ENCODE data around the gene ECD. TPM values are rescaled to one million over a fixed set of nuclear protein-coding genes. Genes with fewer than 3 reads are reported as not detected.
A peak's percentile ranks its signal among the peaks of the same experiment; 100 is the strongest.

Gene ECD
- polyA plus RNA-seq, 1 of the 3 experiments (the other 2 are of a cell fraction), result 21.4 TPM

- Histone ChIP-seq H3K79me2 (ENCODE audit: insufficient read depth) (peaks cover 87% of the 10 kb centered on the region), H3K9me2 (no peaks in the 10 kb centered on the region), H2AFZ (ENCODE audit: low read depth) (no peak overlapping the region), H3K9me3 (no peaks in the 10 kb centered on the region), H3K9ac (peak overlapping the region; percentile 89), H3K4me2 (peak overlapping the region; percentile 78), H3K4me1 (ENCODE audit: control insufficient read depth in 1 of 2, insufficient read depth in 2 of 2, low read depth in 1 of 2, low read length in 1 of 2) (no peaks in the 10 kb centered on the region; a peak in 2 of 4 replicates), H3F3A (replicated peaks; ENCODE audit: insufficient read depth) (peaks cover 16% of the 10 kb centered on the region), H4K20me1 (ENCODE audit: insufficient read depth) (peaks cover 9% of the 10 kb centered on the region), H3K27me3 (ENCODE audit: insufficient read depth) (no peaks in the 10 kb centered on the region), H3K27ac (ENCODE audit: low read depth in 2 of 2, low read length in 1 of 2) (peak overlapping the region in 1 of 2 experiments; percentile 93; a peak in 1 of 4 replicates), H3K36me3 (replicated peaks in 1 of 2; ENCODE audit: control insufficient read depth in 1 of 2, insufficient read depth in 2 of 2, low read length in 1 of 2) (peaks cover 17 to 33% of the 10 kb centered on the region in 2 experiments), H3K4me3 (ENCODE audit: low read depth in 2 of 2, low read length in 1 of 2) (peak overlapping the region; percentile 64 to 83)
- ChIA-PET POLR2A (no interaction called here), CTCF (interaction anchor here (2.3 kb wide), 1 partner anchor 8 kb away, joined by 15 read pairs; no protein-coding TSS in a partner anchor)
- no peak for DNase-seq
- TF ChIP-seq EZH2phosphoT487 (IDR thresholded peaks at IDR 0.05; ENCODE audit: borderline replicate concordance, low read depth) (no peak), NRF1 (IDR thresholded peaks at IDR 0.05; ENCODE audit: low read depth, low read length) (no peak), FOXM1 (IDR thresholded peaks at IDR 0.05; ENCODE audit: low read depth) (no peak), JUND (IDR thresholded peaks at IDR 0.05) (no peak), IRF3 (IDR thresholded peaks at IDR 0.05; ENCODE audit: low read depth, low read length) (no peak), TCF12 (IDR thresholded peaks at IDR 0.05) (no peak), EP300 (IDR thresholded peaks at IDR 0.05; ENCODE audit: borderline replicate concordance in 1 of 2, low read depth in 1 of 2, low read length in 1 of 2) (no peak), GABPA (IDR thresholded peaks at IDR 0.05; ENCODE audit: low read depth) (no peak), TEAD4 (IDR thresholded peaks at IDR 0.05; ENCODE audit: borderline replicate concordance, insufficient read depth) (no peak), RCOR1 (IDR thresholded peaks at IDR 0.05; ENCODE audit: low read length) (no peak)
- TF ChIP-seq, protein P1, sequence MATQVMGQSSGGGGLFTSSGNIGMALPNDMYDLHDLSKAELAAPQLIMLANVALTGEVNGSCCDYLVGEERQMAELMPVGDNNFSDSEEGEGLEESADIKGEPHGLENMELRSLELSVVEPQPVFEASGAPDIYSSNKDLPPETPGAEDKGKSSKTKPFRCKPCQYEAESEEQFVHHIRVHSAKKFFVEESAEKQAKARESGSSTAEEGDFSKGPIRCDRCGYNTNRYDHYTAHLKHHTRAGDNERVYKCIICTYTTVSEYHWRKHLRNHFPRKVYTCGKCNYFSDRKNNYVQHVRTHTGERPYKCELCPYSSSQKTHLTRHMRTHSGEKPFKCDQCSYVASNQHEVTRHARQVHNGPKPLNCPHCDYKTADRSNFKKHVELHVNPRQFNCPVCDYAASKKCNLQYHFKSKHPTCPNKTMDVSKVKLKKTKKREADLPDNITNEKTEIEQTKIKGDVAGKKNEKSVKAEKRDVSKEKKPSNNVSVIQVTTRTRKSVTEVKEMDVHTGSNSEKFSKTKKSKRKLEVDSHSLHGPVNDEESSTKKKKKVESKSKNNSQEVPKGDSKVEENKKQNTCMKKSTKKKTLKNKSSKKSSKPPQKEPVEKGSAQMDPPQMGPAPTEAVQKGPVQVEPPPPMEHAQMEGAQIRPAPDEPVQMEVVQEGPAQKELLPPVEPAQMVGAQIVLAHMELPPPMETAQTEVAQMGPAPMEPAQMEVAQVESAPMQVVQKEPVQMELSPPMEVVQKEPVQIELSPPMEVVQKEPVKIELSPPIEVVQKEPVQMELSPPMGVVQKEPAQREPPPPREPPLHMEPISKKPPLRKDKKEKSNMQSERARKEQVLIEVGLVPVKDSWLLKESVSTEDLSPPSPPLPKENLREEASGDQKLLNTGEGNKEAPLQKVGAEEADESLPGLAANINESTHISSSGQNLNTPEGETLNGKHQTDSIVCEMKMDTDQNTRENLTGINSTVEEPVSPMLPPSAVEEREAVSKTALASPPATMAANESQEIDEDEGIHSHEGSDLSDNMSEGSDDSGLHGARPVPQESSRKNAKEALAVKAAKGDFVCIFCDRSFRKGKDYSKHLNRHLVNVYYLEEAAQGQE (IDR thresholded peaks at IDR 0.05; ENCODE audit: low read depth, low read length), result no peak
- TF ChIP-seq, protein P2, sequence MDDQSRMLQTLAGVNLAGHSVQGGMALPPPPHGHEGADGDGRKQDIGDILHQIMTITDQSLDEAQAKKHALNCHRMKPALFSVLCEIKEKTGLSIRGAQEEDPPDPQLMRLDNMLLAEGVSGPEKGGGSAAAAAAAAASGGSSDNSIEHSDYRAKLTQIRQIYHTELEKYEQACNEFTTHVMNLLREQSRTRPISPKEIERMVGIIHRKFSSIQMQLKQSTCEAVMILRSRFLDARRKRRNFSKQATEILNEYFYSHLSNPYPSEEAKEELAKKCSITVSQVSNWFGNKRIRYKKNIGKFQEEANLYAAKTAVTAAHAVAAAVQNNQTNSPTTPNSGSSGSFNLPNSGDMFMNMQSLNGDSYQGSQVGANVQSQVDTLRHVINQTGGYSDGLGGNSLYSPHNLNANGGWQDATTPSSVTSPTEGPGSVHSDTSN (IDR thresholded peaks at IDR 0.05), result no peak
- WGBS (ENCODE audit: low lambda C conversion rate), result 58% methylated on average over 2 of the region's 2 CpGs
Observed at GRCh38 chr10:73166972-73167371, 836 bp downstream of the ECD start.
